IPS DF 4.7 (cell line): ENCODE measurements around the gene COX8A.
"Not testable (repeated sequence)": the region's sequence is repeated elsewhere in the genome, so short reads cannot be mapped to it uniquely, and the experiment has no call there.

Experiments
- DNase-seq: peaks from one replicate; pipeline ENCODE4 v3.0.0-alpha.2; 2013; ENCODE audit warnings: low spot score; ENCODE audit errors: extremely low read depth

Gene COX8A

GRCh38 chr11:63969461-63969860, 5.0 kb upstream of the COX8A start:
- no peak for DNase-seq

DNA sequence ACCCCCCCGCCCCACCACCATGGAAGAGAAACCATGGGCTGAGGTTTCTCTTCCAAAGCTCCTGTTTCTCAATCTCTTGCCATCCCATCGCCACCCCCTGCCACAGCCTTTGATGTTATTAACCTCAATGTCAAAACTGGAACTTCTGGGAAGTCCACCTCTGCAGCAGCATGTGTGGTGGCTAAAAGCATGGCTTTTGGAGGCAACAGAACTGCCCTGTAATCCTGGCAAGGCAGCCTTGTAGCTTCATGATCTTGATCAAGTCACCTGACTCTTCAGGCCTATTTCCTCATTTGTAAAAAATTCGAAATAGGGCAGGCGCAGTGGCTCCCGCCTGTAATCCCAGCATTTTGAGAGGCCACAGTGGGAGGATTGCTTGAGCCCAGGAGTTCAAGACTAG, 3.5 kb upstream of the COX8A start:
- no peak for DNase-seq

- DNase-seq: not testable (repeated sequence)
Measured at GRCh38 chr11:63973912-63974258, 535 bp upstream of the COX8A start.

DNA sequence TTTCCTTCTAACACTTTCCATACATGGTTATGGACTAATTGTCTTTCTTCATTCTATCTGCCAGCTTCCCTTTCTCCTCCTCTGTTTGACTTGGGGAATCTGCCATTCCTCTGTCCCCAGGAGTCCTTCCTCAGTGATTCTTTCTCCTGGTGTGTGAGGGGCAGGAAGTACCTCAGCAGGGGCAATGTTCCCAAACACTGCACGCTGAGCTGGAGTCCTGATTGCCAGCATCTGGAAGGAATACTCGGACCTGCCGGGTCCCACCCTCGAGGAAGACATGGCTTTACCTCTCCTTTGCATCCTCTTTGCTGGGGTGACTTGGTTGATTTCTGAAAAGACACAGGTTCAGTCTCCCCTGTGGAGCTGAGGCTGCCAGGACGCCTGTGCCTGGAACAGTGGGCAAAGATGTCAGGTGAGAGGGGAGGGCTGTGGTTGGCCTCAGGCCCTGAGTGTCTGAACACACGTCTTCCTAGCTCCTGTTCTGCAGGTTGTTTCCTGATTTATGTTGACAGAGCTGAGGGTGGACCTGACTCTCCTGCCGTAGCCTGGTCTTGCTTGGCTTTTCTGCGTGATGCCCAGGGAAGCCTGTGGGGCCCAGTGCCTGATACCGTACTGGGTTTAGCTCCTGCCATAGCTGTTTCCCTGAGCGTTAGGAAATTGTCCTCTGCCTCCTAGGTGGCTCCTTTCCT, 4.3 kb downstream of the COX8A start:
- DNase-seq: no peak

GRCh38 chr11:63979426-63979825, 5.0 kb downstream of the COX8A start:
- DNase-seq: no peak

DNA sequence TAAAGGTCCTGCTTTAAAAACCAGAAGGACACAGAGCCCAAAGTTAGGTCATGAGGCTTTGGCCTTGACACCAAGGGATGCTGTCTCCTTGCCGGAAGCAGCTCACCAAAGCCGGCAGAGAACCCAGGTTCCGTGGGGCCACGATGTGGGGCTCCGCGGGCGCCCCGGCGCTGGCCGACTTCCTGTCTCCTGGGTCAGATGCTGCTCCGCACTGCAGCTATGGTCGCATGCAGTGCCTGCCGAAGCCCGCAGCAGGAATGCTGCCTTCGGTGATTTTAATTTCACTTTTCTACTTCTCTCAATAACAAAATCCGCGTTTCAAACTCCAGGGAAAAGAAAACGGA, 11.4 kb downstream of the COX8A start:
- no peak for DNase-seq

DNA sequence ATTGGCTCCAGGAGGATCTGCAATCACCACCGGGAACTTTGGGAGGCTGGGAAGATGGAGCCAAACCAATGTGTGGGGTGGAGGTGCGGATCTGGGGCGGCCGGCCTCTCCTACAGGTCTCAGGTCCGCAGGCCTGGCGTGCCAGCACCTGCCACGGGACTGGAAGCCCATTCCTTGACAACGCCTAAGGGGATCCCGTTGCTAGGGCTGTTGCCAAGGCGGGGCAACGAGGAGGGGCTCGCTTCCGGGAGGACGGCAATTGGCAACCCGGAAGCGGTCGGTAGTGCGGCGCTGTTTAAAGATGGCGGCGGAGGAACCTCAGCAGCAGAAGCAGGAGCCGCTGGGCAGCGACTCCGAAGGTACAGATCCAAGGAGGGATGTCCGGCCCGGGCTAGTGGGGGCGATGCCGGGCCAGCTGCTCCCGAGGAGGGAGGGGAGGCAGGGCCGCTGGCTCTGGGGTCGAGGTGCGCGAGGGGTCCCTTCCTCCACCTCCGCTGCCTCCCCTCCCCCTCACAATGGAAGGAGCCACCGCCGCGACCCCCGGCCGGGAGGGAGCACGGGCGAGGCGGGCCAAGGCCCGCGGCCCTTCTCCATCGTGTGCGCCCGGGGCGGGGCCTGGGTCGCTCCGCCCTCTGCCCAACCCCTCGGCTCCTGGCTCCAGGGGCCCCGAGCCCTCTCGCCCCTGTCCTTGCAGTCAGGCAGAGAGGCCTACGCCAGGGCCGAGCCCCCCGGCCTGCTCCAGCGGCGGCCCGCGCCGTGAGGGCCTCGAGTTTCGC, 11.9 kb downstream of the COX8A start, which contains the start of gene OTUB1:
Gene OTUB1, plus strand, starts transcription at position 283 of the 776 bp plus-strand sequence. Its CDS starts 19 bp downstream, at position 302.
- DNase-seq: no peak

GRCh38 chr11:63986932-63987513, 12.6 kb downstream of the COX8A start:
- DNase-seq: no peak

DNA sequence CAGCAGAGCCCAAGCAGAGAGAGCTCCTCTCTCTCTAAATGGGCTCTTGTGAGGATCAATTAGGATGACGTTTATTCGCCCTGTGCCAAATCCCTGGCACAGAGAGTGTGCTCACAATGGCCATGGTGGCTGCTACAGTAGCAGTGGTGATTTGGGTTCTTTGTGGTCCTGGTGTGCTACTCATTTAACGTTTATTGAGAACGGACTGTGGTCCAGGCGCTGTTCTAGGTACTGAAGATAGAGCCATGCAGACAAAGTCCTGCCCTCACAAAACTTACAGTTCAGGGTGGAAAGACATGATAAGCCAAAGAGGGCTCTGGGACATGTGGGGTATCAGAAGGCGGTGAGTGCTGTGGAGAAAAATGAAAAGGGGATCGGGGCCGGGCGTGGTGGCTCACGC, 17.1 kb downstream of the COX8A start:
- DNase-seq: no peak

DNA sequence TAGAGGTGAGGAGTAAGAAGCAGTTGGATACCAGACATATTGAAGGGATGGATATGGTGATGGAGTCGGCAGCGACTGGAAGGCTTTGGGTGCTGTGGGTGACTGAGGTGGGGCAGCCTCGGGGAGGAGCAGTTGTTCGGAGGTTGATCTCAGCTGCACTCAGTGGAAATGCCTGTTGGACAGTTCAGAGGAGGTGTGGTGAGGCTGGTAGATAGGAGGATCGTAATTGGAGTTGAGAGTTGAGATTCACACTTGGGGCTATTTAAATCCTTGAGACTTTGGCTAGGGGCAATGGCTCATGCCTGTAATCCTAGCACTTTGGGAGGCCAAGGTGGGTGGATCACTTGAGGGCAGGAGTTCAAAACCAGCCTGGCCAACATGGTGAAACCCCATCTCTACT, 18.7 kb downstream of the COX8A start:
- no peak for DNase-seq

DNA sequence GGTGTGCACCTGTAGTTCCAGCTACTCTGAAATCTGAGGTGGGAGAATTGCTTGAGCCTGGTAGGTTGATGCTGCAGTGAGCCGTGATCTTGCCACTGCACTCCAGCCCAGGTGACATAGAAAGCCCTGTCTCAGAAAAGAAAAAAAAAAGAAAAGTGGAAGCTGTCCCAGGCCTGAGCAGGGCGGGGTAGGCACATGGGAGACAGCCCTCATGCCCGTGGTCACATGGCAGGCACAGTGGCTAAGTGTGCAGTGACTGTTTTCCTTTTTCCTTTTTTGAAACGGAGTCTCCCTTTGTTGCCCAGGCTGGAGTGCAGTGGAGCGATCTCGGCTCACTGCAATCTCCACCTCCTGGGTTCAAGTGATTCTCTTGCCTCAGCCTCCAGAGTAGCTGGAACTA, 19.6 kb downstream of the COX8A start:
- no peak for DNase-seq

GRCh38 chr11:63996512-63996911, 22.1 kb downstream of the COX8A start:
- DNase-seq: no peak

- DNase-seq: no peak
Measured at GRCh38 chr11:63997104-63997700, 22.8 kb downstream of the COX8A start.

GRCh38 chr11:63997801-63998337, 23.4 kb downstream of the COX8A start:
- no peak for DNase-seq

DNA sequence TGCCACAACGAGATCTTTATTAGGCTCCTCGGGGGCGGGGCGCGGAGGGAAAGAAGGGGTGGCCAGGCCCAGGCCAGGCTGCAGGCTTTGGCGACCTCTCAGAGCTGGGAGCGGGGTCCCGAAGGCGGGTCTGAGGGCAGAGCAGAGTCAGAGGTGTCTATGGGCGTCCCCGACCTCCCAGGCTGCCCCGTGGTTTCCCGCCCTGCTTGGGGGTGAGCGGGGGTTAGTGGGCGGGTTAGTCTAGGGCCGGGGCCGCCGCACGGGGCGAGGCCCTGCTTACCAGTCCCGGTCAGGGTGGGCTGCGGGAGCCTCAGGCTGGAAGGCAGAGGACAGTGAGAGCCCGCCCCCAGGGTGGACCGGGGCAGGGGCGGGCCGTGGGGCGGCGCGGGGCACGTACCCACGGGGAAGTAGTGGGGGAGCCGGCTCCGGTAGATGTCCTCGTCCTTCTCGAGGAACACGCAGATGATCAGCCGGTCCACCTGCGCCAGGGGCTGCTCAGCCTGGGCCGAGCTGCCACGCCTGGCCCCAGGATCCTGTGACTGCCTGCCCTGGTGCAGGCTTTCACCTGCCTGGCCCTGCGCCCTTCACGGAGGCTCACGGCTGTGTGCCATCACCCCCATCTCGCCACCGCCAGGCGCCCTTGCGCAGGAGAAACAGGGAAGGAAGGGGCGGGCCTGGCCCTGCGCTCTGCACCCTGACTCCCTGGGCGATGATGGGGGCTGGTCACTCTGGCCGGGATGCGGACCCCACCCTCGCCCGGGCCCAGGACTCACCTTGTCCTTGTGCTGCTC, 24.3 kb downstream of the COX8A start:
- DNase-seq: no peak

GRCh38 chr11:63999349-64000025, 25.1 kb downstream of the COX8A start:
- DNase-seq: no peak

DNA sequence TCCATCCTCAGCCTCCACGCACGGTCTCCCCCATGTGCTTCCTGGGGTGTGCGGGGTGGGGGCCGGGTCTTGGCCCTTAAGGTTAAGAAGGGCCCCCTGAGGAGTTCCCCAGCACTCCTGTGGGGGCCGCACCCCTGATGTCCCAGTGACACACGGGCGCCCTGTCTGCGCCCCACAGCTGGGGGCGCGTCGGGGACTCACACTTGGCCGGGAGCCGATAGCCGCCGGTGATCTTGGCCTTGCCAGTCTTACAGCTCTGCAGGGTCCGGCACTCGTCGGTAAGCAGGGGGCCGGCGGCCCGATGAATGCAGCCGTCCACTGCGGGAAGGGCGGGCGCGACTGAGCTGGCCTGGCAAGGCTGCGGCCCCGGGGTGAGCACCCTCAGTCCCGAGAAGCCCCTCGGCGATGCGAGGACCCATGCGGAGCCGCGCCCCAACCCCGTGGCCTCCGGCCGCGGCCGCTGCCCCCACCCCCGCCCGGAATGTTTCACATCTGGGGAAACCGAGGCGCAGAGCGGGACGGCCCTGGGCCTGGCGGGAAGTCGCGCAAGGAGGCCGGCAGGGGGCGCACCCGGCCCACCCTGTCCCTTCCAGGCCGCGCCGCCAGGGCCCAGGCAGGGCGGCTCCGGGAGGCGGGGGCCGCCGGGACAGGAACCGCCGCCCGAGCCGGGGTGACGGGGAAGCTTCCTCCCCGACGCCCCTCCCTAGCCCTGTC, 25.8 kb downstream of the COX8A start:
- DNase-seq: no peak

- no peak for DNase-seq
Measured at GRCh38 chr11:64000740-64001483, 26.5 kb downstream of the COX8A start.
